Heart left ventricle (tissue), 16 donors: ENCODE measurements around the gene ELL. TPM values are rescaled to one million over a fixed set of nuclear protein-coding genes. Genes with fewer than 3 reads are reported as not detected.

Experiments used
- ATAC-seq, 4 donors: fragments of 200-7000 bp; cut with Tn5 transposase; one replicate each; pipeline ENCODE4 v1.9.1; 2020 to 2022; ENCODE audit warnings: moderate library complexity in 4 of 4, mild to moderate bottlenecking in 3 of 4, moderate number of reproducible peaks in 1 of 4
- DNase-seq, 5 donors: peaks; one replicate each; pipeline ENCODE4 v3.0.0-alpha.2; 2020
- H3K27ac ChIP-seq, 12 donors: fragments of 200-600 bp; sonication (generic) in 4 of 12; one replicate each; pipeline versions ENCODE4 v1.5.0 to v1.8.0; 2016 to 2022; ENCODE audit warnings: mild to moderate bottlenecking in 2 of 12
- H3K27me3 ChIP-seq, 9 donors: fragments of 200-600 bp; sonication (generic) in 2 of 9; one replicate each; pipeline versions ENCODE4 v1.5.1 to v1.8.0; 2016 to 2022; ENCODE audit warnings: mild to moderate bottlenecking in 3 of 9
- H3K36me3 ChIP-seq, 9 donors: fragments of 200-600 bp; sonication (generic) in 2 of 9; one replicate each; pipeline versions ENCODE4 v1.5.0 to v1.8.0; 2018 to 2022; ENCODE audit warnings: mild to moderate bottlenecking in 2 of 9
- H3K4me1 ChIP-seq, 12 donors: fragments of 200-600 bp; sonication (generic) in 4 of 12; one replicate each; pipeline versions ENCODE4 v1.5.0 to v1.8.0; 2016 to 2022; ENCODE audit warnings: mild to moderate bottlenecking in 3 of 12
- H3K4me3 ChIP-seq, 12 donors: fragments of 200-600 bp; sonication (generic) in 4 of 12; one replicate each; pipeline versions ENCODE4 v1.5.0 to v1.8.0; 2017 to 2022; ENCODE audit warnings: mild to moderate bottlenecking in 9 of 12, moderate library complexity in 4 of 12
- H3K9me3 ChIP-seq, 12 donors: fragments of 200-600 bp; sonication (generic) in 4 of 12; one replicate each; pipeline versions ENCODE4 v1.5.0 to v1.8.0; 2016 to 2022; ENCODE audit warnings: mild to moderate bottlenecking in 1 of 12
- POLR2A ChIP-seq, 2 donors: fragments of 450-650 bp; IDR thresholded peaks; one replicate each; pipeline ENCODE4 v1.6.1; 2017; ENCODE audit warnings: antibody characterized with exemption in 2 of 2, mild to moderate bottlenecking in 2 of 2, moderate library complexity in 2 of 2
- WGBS, 4 donors: extraction: QIAGEN DNeasy Blood & Tissue Kit in 2 of 4; methylation state at CpG; one replicate each; pipeline versions ENCODE4 v1.1.5 to v1.1.7; 2013 to 2018; 5-methylcytosine and 5-hydroxymethylcytosine counted together
- intact Hi-C, 10 donors: fragments of 100-400 bp; cut with DNase I; formaldehyde crosslinking; loops; one replicate each; pipeline versions ENCODE4 v1.11.1 to v1.14.2; 2022
- long read RNA-seq, 3 donors: library from polyadenylated mRNA; unstranded; transcript quantifications; one replicate each; pipeline ENCODE4 v2.0.0, GENCODE V29; 2020 to 2021
- polyA plus RNA-seq, 2 donors: library from polyadenylated mRNA; stranded (reverse); fragments of 200-250 nt; gene quantifications; one replicate each; pipeline ENCODE4 v1.2.3, GENCODE V29; 2013
- total RNA-seq, 9 donors: library from RNA; depleted of rRNA in 2 of 9; stranded (reverse); fragments of >200 nt in 2 of 9; fragmentation: NEBNext Ultra II Directional in 3 of 9; extraction: Animal tissue kit (Norgen Biotek cat#: 25700) in 3 of 9; gene quantifications; one replicate each; pipeline versions ENCODE4 v1.1.0 to v1.2.4, GENCODE V29; 2016 to 2023
- TF ChIP-seq, protein P1 (sequence below), 12 donors: fragments of 200-600 bp; sonication (generic) in 4 of 12; IDR thresholded peaks; one replicate each; pipeline versions ENCODE4 v1.5.0 to v1.8.0; 2018 to 2022; ENCODE audit warnings: antibody characterized with exemption in 12 of 12, mild to moderate bottlenecking in 5 of 12
- donor health status: ischemic (EF 13 %, LVEDD 7.1; RV severe dilation, severe dysfunction).
- donor health status: healthy with polysubstance abuse.
- donor health status: DM: no; HTN: yes; CAD: no.
- donor health status: DM: no; HTN: no; CAD: no.
- donor health status: ischemic (EF 25% LVEDD 6.9; RV normal size, moderate dysfunction).
- donor health status: ischemic (EF 25% LVEDD 5.7; RV mildly dilated, moderate dysfunction).
- donor health status: healthy.
- donor health status: DM: yes; HTN: yes; CAD: no.
- donor health status: ischemic (EF 35%, LVEDD 5.7; RV mildly dilated, moderate dysfunction).
- donor health status: nonischemic (EF 11% LVEDD 7.7; RV severe dilation, severe dysfunction).
- donor health status: DM: yes; HTN: yes; CAD: no.
- donor health status: PGD.
- donor health status: ischemic (EF 29% LVEDD 5.4; RV normal size, mild dysfunction).
- donor health status: nonischemic (EF 23%, LVEDD 6.1; RV moderate dilation, normal function).

The ELL gene
- total RNA-seq (10 to 100 TPM in 4 of 9 donors, 1 to 10 TPM in 5; 5.9 to 17.8 (median 9.1) TPM), polyA plus RNA-seq (1 to 10 TPM; 6.2 to 7.3 TPM)
- long read RNA-seq, donor 1, full-length matches to known transcripts = 3 of 10 reads
- long read RNA-seq, donor 1, partial matches to known transcripts = 5 of 10 reads
- long read RNA-seq, donor 1, other reads (novel, unspliced or antisense) = 2 of 10 reads
- long read RNA-seq, donor 2, full-length matches to known transcripts = 7 of 38 reads
- long read RNA-seq, donor 2, partial matches to known transcripts = 23 of 38 reads
- long read RNA-seq, donor 2, other reads (novel, unspliced or antisense) = 8 of 38 reads
- long read RNA-seq, donor 3, full-length matches to known transcripts = 5 of 11 reads
- long read RNA-seq, donor 3, partial matches to known transcripts = 5 of 11 reads
- long read RNA-seq, donor 3, other reads (novel, unspliced or antisense) = 1 of 11 reads

- TF ChIP-seq, protein P1, sequence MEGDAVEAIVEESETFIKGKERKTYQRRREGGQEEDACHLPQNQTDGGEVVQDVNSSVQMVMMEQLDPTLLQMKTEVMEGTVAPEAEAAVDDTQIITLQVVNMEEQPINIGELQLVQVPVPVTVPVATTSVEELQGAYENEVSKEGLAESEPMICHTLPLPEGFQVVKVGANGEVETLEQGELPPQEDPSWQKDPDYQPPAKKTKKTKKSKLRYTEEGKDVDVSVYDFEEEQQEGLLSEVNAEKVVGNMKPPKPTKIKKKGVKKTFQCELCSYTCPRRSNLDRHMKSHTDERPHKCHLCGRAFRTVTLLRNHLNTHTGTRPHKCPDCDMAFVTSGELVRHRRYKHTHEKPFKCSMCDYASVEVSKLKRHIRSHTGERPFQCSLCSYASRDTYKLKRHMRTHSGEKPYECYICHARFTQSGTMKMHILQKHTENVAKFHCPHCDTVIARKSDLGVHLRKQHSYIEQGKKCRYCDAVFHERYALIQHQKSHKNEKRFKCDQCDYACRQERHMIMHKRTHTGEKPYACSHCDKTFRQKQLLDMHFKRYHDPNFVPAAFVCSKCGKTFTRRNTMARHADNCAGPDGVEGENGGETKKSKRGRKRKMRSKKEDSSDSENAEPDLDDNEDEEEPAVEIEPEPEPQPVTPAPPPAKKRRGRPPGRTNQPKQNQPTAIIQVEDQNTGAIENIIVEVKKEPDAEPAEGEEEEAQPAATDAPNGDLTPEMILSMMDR (IDR thresholded peaks at IDR 0.05) = peak in 1 of 12 donors; percentile 4
- peak; percentile 88 to 90 for TF ChIP-seq POLR2A (IDR thresholded peaks at IDR 0.05)
- 0 to 1% (median 0%) methylated on average over 3 to 52 of the region's 52 CpGs for WGBS, 4 donors
- peak within 1 kb of the TSS; percentile 77 to 100 (median 96) for H3K4me3 ChIP-seq
- H3K36me3 ChIP-seq = peaks cover 0 to 3% (median 0%) of the 10 kb centered on the region in 9 donors
- intact Hi-C loops = loop anchor here in 5 of 10 donors (5.0 kb wide), 5 partner anchors 36 to 59 kb away; partner anchors contain the start of genes KXD1 (in 3 of the 5) and UBA52 (in 1 of the 5)
- H3K4me1 ChIP-seq = peaks cover 0 to 36% (median 17%) of the 10 kb centered on the region in 12 donors
- no peaks in the 10 kb centered on the region for H3K9me3 ChIP-seq
- peak in 1 of 4 donors; percentile 13 for ATAC-seq
- DNase-seq = no peak
- peak within 1 kb of the TSS; percentile 64 to 99 (median 95) for H3K27ac ChIP-seq
- no peaks in the 10 kb centered on the region for H3K27me3 ChIP-seq
Measured at GRCh38 chr19:18521692-18522123, at the start of gene ELL. Gene ELL (minus strand): TSS chr19:18522070. CDS start chr19:18522055, 15 bp downstream.

DNA sequence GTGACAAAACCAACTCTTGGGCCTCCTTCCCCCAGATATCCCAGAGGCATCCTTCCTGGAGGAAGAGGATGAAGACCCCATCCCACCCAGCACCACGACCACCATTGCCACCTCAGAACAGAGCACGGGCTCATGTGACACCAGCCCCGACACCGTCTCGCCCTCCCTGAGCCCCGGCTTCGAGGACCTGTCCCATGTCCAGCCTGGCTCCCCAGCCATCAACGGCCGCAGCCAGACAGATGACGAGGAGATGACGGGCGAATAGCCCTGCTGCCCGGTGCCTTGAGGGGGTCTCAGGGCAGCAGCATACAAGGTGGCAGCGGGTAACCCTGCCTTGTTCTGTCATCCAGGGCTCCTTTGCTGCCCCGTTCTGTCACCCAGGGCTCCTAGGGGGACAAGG is 46.5 kb upstream of the ELL start:
- ATAC-seq = no peak
- DNase-seq = no peak
- WGBS, 4 donors = 82 to 87% (median 87%) methylated on average over 15 of the region's 15 CpGs
- H3K27me3 ChIP-seq = no peaks in the 10 kb centered on the region
- H3K36me3 ChIP-seq = peaks cover 0 to 71% (median 62%) of the 10 kb centered on the region in 9 donors
- H3K27ac ChIP-seq = no peak overlapping the region
- no peaks in the 10 kb centered on the region for H3K9me3 ChIP-seq
- intact Hi-C loops = loop anchor here in 2 of 10 donors (10.0 kb wide), 1 partner anchor 104 kb away; no protein-coding TSS in a partner anchor
- no peak overlapping the region for H3K4me3 ChIP-seq
- TF ChIP-seq, protein P1 (IDR thresholded peaks at IDR 0.05) = no peak
- TF ChIP-seq POLR2A (IDR thresholded peaks at IDR 0.05) = no peak
- H3K4me1 ChIP-seq = peaks cover 8 to 18% (median 13%) of the 10 kb centered on the region in 12 donors

DNA sequence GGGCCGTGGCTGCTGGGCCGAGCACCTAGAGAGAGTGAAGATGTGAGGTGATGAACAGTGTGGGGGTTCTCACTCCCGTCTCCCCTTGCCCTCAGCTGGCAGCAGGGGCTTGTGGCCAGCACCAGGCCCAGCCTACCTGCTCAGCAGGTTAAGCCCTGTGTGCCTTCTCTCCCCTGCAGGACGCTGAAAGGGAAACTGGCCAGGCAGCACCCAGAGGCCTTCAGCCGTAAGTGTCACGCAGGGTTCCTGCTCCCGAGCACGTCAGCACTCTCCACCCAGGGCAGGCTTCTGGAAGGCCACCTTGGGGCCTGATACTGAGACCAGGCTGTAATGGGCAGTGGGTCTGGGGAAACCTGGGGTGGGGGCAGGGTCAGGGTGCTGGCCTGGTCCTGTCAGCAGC is 45.1 kb upstream of the ELL start:
- WGBS, 4 donors = 90 to 97% (median 95%) methylated on average over 7 to 8 of the region's 8 CpGs
- Histone ChIP-seq H3K4me1 (peaks cover 0 to 15% (median 7%) of the 10 kb centered on the region in 12 donors), H3K27me3 (no peaks in the 10 kb centered on the region), H3K36me3 (peaks cover 0 to 80% (median 69%) of the 10 kb centered on the region in 9 donors), H3K27ac (no peak overlapping the region), H3K4me3 (no peak overlapping the region), H3K9me3 (no peaks in the 10 kb centered on the region)
- TF ChIP-seq POLR2A (IDR thresholded peaks at IDR 0.05) = no peak
- TF ChIP-seq, protein P1 (IDR thresholded peaks at IDR 0.05) = no peak
- no peak for DNase-seq
- no peak for ATAC-seq
- intact Hi-C loops = loop anchor here in 2 of 10 donors (10.0 kb wide), 1 partner anchor 102 kb away; no protein-coding TSS in a partner anchor

DNA sequence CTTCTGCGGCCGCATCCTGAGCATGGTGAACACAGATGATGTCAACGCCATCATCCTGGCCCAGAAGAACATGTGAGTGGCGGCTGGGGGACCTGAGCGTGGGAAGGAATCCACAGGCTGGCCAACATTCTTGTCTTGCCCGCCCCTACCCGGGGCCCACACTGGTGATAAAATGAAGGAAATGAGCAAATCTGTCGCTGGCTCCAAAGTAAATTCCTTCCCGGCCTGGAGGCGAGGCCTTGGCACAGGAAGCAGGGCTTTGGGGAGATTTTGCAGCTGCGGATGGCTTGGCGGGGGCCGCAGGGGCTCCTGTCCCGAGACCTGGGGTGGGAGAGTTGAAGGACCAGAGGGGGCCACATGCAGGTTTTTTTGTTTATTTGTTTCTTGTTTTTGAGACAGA is 40.2 kb upstream of the ELL start:
- H3K36me3 ChIP-seq = peaks cover 0 to 54% (median 45%) of the 10 kb centered on the region in 9 donors
- no peaks in the 10 kb centered on the region for H3K9me3 ChIP-seq
- peaks cover 5 to 37% (median 22%) of the 10 kb centered on the region in 12 donors for H3K4me1 ChIP-seq
- intact Hi-C loops = loop anchor here in 3 of 10 donors (5.0 to 10.0 kb wide), 2 partner anchors 90 to 97 kb away; no protein-coding TSS in a partner anchor
- peak overlapping the region; percentile 40 to 87 (median 70) for H3K27ac ChIP-seq
- H3K27me3 ChIP-seq = no peaks in the 10 kb centered on the region
- WGBS, 4 donors = 45 to 62% (median 57%) methylated on average over 14 of the region's 14 CpGs
- H3K4me3 ChIP-seq = no peak overlapping the region
- TF ChIP-seq, protein P1 (IDR thresholded peaks at IDR 0.05) = no peak
- no peak for TF ChIP-seq POLR2A (IDR thresholded peaks at IDR 0.05)
- DNase-seq (peak in 4 of 5 donors; percentile 57 to 79 (median 64)), ATAC-seq (peak in 3 of 4 donors; percentile 23 to 62 (median 59))
